Aorta (tissue), 5 donors: ENCODE results near the gene LRMDA. TPM values are rescaled to one million over a fixed set of nuclear protein-coding genes. Genes with fewer than 3 reads are reported as not detected.

Source experiments
- ATAC-seq: fragments of 200-7000 bp; cut with Tn5 transposase; one replicate; pipeline ENCODE4 v1.9.1; 2022; ENCODE audit warnings: moderate library complexity; ENCODE audit not compliant: low FRiP score
- DNase-seq, 2 donors: peaks; one replicate each; pipeline ENCODE4 v3.0.0-alpha.2; 2020
- H3K27ac ChIP-seq, 2 donors: one replicate each; pipeline ENCODE4 v1.5.1; 2013; ENCODE audit warnings: low read length in 2 of 2, mild to moderate bottlenecking in 2 of 2, moderate library complexity in 2 of 2, control low read depth in 1 of 2, inconsistent platforms in 1 of 2, low read depth in 1 of 2
- H3K27me3 ChIP-seq, 2 donors: one replicate each; pipeline ENCODE4 v1.6.1; 2013; ENCODE audit warnings: control low read depth in 1 of 2, low read length in 1 of 2, mild to moderate bottlenecking in 1 of 2, moderate library complexity in 1 of 2; ENCODE audit not compliant: insufficient read depth in 2 of 2, control insufficient read depth in 1 of 2
- H3K36me3 ChIP-seq, 2 donors: one replicate each; pipeline ENCODE4 v1.6.1; 2013; ENCODE audit warnings: control low read depth in 1 of 2, low read length in 1 of 2, mild to moderate bottlenecking in 1 of 2; ENCODE audit not compliant: insufficient read depth in 2 of 2, control insufficient read depth in 1 of 2
- H3K4me1 ChIP-seq, 2 donors: one replicate each; pipeline ENCODE4 v1.6.1; 2013; ENCODE audit warnings: low read length in 2 of 2, control low read depth in 1 of 2, mild to moderate bottlenecking in 1 of 2, moderate library complexity in 1 of 2; ENCODE audit not compliant: insufficient read depth in 2 of 2, control insufficient read depth in 1 of 2
- H3K4me3 ChIP-seq, 2 donors: one replicate each; pipeline ENCODE4 v1.5.1; 2013; ENCODE audit warnings: low read length in 2 of 2, control low read depth in 1 of 2, mild to moderate bottlenecking in 1 of 2
- H3K9me3 ChIP-seq: one replicate; pipeline ENCODE4 v1.6.1; 2013; ENCODE audit warnings: mild to moderate bottlenecking, low read length; ENCODE audit not compliant: control insufficient read depth
- WGBS, 2 donors: extraction: QIAGEN DNeasy Blood & Tissue Kit; methylation state at CpG; one replicate each; pipeline ENCODE4 v1.1.7; 2013; 5-methylcytosine and 5-hydroxymethylcytosine counted together
- intact Hi-C, 2 donors: fragments of 100-400 bp; cut with DNase I; formaldehyde crosslinking; loops; one replicate each; pipeline versions ENCODE4 v1.14.2 to v1.15.0; 2022
- polyA plus RNA-seq, 2 donors: library from polyadenylated mRNA; stranded (reverse); fragments of 200-250 nt; gene quantifications; one replicate each; pipeline ENCODE4 v1.2.3, GENCODE V29; 2013
- total RNA-seq, 2 donors: library from RNA; stranded (reverse); fragmentation: NEBNext Ultra II Directional; extraction: Animal tissue kit (Norgen Biotek cat#: 25700); gene quantifications; one replicate each; pipeline ENCODE4 v1.2.1, GENCODE V29; 2021
- donor health status: healthy with polysubstance abuse.
- donor health status: Bipolar disorder and iron deficiency.
- donor health status: DM: no; HTN: no; CAD: no.
- donor health status: DM: no; HTN: no; CAD: no.
- donor health status: DM: yes; HTN: yes; CAD: no.

Gene LRMDA
- total and polyA plus RNA-seq, 4 donors, result 7.4 to 25.7 (median 14.7) TPM

DNA sequence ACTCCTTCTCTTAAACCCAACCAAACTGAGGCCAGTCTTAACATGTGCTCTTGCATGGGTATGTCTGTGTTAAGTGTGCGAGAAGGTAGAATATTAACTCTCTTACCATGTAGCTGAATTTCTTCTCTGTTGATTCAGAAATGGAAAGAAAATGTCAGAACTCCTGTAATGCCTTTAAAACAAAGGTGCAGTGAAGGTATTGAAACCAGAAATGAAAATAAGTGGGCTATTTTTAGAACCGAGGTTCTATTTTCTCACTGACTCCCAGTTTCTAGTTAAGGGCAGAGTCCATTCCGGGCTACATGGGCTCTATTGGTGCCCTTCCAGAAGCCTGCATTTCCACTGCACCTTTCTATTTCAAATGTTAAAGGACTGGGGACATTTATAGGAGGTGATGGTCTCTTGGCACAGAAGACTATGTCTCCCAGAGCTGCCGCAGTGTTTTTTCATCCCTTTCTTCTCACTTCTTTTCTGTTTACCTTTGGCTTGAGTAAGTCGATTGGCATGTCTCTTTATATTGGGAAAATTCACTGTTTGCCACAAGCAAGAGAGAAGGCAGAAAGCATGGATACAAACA is 174.9 kb downstream of the LRMDA start:
- DNase-seq, result no peak
- 24 to 29% methylated on average over 5 of the region's 5 CpGs for WGBS, 2 donors
- Histone ChIP-seq H3K27me3 (no peaks in the 10 kb centered on the region), H3K27ac (peak overlapping the region in 1 of 2 donors; percentile 75), H3K9me3 (no peaks in the 10 kb centered on the region), H3K36me3 (no peaks in the 10 kb centered on the region), H3K4me1 (peaks cover 6 to 11% of the 10 kb centered on the region in 2 donors), H3K4me3 (no peak overlapping the region)
- ATAC-seq, result no peak
- intact Hi-C loops, result no loop called here

DNA sequence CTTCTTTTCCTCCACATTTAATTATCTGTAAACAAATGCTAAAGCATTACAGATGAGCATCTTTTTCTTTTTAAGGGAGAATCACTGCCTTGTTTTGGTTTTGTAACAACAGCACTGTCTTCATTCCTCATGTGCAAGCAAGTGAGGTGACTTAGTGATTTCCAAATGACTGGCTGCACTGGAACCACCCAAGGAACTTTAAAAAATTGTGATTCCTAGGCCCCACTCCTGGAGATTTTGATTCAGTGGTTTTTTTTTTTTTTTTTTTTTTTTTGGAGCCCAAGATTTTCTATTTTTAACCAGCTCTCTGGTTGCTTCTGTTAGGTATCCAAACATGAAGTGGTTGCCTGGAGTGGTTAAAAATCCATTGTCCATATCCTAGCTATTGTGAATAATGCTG is 176.2 kb downstream of the LRMDA start:
- Histone ChIP-seq H3K27ac (no peak overlapping the region), H3K4me1 (peaks cover 6 to 11% of the 10 kb centered on the region in 2 donors), H3K9me3 (no peaks in the 10 kb centered on the region), H3K27me3 (no peaks in the 10 kb centered on the region), H3K36me3 (no peaks in the 10 kb centered on the region), H3K4me3 (no peak overlapping the region)
- ATAC-seq (no peak), DNase-seq (no peak)
- intact Hi-C loops, result no loop called here

DNA sequence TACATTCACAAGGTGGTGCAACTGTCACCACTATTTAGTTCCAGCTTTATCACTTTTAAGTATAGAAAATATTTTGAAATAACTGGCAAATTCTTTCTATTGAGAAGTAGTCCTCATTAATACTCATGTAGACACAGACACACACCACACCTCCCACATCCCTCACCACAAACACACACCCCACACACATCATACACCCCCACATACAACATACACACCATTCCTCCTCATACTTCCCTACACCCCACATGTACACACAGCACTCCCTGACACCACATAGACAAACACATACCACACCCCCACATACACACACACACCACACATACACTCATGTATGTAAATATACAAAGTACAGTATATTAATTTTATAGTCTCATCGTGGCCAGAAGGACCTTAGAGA is 178.8 kb downstream of the LRMDA start:
- no peak overlapping the region for H3K4me3 ChIP-seq
- no peak overlapping the region for H3K27ac ChIP-seq
- intact Hi-C loops, result loop anchor here in 1 of 2 donors (5.0 kb wide), 1 partner anchor 203 kb away; no protein-coding TSS in a partner anchor
- ATAC-seq (no peak), DNase-seq (no peak)
- peaks cover 10 to 22% of the 10 kb centered on the region in 2 donors for H3K4me1 ChIP-seq
- no peaks in the 10 kb centered on the region for H3K9me3 ChIP-seq
- H3K36me3 ChIP-seq, result no peaks in the 10 kb centered on the region
- no peaks in the 10 kb centered on the region for H3K27me3 ChIP-seq
- WGBS, 2 donors, result 0 to 45% methylated on average over 1 of the region's 1 CpG

DNA sequence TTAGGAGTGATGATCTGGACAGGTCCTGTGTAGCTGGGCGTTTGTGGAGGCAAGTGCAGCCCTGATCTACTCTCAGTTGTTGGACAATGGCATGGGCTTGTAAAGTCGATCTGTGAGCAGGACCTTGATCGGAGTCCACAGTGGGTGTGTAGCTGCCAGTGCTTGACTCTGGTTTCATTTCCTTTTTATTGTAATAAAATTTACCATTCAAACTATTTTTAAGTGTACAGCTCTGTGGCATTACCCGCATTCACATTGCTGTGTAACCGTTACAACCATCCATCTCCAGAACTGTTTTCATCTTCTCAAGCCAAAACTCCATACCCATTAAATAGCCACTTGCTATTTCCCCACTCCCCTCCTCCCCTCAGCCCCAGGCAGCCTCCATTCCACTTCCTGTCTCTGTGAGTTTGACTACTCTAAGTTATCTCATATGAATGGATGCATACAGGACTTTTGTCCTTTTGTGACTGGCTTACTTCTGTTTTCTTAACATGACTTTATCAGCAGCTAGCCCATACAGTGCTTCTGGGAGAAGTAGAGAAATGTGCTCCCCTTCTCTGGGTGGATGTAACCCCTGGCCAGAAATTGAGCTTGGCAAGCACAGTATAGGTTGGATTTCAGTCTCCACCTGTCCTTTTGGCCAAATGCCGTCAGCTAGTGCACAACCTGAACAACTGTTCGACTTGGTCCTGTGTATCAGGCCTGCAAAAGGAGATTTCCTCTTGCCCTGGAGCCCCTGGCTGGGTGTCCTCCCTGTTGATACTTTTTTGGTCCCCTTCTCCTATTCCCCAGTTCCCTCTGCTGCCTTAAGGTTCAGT is 180.0 kb downstream of the LRMDA start:
- intact Hi-C loops, result loop anchor here in 1 of 2 donors (5.0 kb wide), 1 partner anchor 204 kb away; no protein-coding TSS in a partner anchor
- WGBS, 2 donors, result 90 to 92% methylated on average over 7 of the region's 7 CpGs
- Histone ChIP-seq H3K36me3 (no peaks in the 10 kb centered on the region), H3K4me1 (peaks cover 9 to 20% of the 10 kb centered on the region in 2 donors), H3K9me3 (no peaks in the 10 kb centered on the region), H3K27me3 (no peaks in the 10 kb centered on the region), H3K4me3 (no peak overlapping the region), H3K27ac (no peak overlapping the region)
- DNase-seq (no peak), ATAC-seq (no peak)

DNA sequence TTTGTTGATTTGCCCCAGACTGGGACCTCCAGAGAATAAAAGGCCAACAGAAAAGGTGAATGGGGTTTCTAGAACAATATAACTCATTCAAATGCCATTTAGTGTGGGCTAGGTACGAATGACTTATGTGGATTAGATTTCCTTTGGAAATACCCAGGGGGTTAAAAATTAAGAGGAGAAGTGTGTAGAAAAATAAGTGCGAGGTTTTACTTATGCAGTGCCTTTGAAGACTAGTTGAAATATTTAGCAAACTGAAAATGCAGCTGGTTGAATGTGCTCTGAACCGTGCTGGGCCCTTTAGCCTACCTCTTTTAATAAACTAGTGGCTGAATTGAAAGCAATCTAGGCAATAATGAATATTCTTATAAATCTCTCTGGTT is 180.6 kb downstream of the LRMDA start:
- Histone ChIP-seq H3K9me3 (no peaks in the 10 kb centered on the region), H3K27me3 (no peaks in the 10 kb centered on the region), H3K4me1 (peaks cover 4 to 19% of the 10 kb centered on the region in 2 donors), H3K36me3 (no peaks in the 10 kb centered on the region), H3K4me3 (no peak overlapping the region), H3K27ac (no peak overlapping the region)
- WGBS, 2 donors, result 75 to 81% methylated on average over 3 of the region's 3 CpGs
- intact Hi-C loops, result loop anchor here in 1 of 2 donors (5.0 kb wide), 1 partner anchor 205 kb away; no protein-coding TSS in a partner anchor
- DNase-seq (no peak), ATAC-seq (no peak)

DNA sequence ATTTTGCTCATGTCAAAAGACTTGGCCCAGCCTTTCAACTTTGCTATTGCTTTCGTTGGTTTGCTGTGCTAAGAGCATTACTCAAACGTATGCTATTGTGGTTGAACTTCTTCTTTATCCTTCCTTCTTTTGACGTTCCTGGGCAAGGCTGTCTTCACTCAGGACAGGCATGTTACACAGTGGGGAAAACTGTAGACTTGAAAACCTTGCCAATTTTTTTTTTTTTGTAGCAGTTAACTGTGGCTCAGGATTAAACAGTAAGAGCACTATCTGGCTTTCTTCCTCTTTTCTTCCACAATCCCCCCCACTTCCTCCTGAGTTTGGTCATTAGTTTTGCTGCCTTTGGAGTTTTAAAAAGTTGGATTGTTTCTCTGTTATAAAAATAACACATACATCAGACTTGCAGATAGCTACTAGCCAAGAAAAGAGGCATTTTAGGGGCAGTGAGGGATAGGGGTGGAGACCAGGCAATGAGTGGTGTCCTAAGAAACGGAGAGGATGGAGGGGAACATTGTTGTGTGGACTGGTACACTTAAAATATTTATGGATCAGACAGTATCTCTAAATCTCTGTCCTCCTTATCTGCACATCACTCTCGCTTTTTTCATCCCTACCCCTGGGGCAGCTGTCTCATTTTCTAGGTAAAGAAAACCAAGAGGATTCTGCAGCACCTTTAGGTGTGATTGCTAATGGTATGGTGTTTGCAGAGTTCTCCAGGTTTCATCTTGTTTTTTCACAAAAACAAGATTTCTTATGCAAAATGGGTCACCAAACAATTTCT is 181.7 kb downstream of the LRMDA start:
- 3 to 4% methylated on average over 5 of the region's 5 CpGs for WGBS, 2 donors
- Histone ChIP-seq H3K9me3 (no peaks in the 10 kb centered on the region), H3K27me3 (no peaks in the 10 kb centered on the region), H3K4me3 (no peak overlapping the region), H3K4me1 (peaks cover 4 to 14% of the 10 kb centered on the region in 2 donors), H3K27ac (no peak overlapping the region), H3K36me3 (no peaks in the 10 kb centered on the region)
- intact Hi-C loops, result loop anchor here in 1 of 2 donors (5.0 kb wide), 1 partner anchor 206 kb away; no protein-coding TSS in a partner anchor
- peak; percentile 45 for ATAC-seq
- no peak for DNase-seq

DNA sequence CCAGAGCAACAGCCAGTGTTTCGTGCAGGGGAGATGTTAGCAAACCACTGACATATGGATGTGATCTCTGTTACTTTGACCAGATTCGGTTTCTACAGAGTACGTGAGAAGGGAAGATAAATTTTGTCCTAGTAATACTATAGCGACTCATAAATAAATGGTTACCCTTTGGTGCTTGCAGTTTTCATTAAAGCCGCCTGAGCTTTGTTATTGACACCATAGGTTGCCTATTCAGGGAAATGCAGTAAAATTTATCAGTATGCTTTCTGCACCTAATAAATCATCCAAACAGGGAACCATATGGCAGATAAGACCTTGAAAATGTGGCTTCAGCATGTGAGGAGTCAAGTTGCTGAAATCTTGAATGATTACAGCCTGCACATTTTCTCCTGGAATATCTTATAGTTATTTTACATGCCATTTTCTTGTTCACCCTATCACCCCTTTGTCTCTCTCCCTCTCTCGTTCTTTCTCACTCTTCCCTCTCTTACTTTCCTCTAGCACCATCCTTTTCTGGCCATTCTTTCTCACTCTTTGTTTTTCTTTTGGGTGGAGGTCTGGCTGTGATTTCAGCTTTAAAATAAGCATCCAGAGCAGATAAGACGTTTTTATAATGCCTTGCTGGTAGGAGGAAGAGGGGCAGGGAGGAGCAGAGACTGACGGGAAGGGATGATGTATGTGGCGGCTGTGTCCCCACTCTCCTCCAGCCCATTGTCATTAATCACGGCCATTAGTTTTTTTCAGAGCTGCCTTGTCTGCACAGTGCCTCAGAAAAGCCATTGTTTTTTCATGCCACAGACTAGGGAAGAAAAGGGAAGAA is 182.5 kb downstream of the LRMDA start:
- no peak overlapping the region for H3K27ac ChIP-seq
- DNase-seq (no peak), ATAC-seq (no peak)

DNA sequence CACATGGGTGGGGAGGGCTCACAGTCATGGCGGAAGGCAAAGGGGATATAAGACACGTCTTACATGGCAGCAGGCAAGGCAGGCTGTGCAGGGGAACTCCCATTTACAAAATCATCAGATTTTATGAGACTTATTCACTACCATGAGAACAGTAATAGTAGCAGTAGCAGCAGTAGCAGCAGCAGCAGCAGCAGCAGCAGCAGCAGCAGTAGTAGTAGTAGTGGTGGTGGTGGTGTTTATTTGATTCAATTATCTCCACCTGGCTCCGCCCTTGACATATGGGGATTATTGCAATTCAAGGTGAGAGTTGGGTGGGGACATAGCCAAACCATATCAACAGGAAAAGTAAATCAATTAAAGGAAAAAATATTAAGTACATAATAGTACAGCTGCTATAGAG is 184.7 kb downstream of the LRMDA start:
- ATAC-seq (no peak), DNase-seq (no peak)
- Histone ChIP-seq H3K36me3 (no peaks in the 10 kb centered on the region), H3K9me3 (no peaks in the 10 kb centered on the region), H3K27me3 (no peaks in the 10 kb centered on the region), H3K4me1 (peaks cover 4 to 16% of the 10 kb centered on the region in 2 donors), H3K4me3 (no peak overlapping the region), H3K27ac (no peak overlapping the region)
- intact Hi-C loops, result no loop called here
- WGBS, 2 donors, result 93 to 97% methylated on average over 3 of the region's 3 CpGs

More for the DNA sequence above, 182.5 kb downstream of the LRMDA start:
- H3K36me3 ChIP-seq, result no peaks in the 10 kb centered on the region
- H3K4me3 ChIP-seq, result no peak overlapping the region
- H3K4me1 ChIP-seq, result peaks cover 4 to 14% of the 10 kb centered on the region in 2 donors
- 7 to 13% methylated on average over 10 of the region's 10 CpGs for WGBS, 2 donors
- no peaks in the 10 kb centered on the region for H3K27me3 ChIP-seq
- intact Hi-C loops, result loop anchor here in 1 of 2 donors (5.0 kb wide), 1 partner anchor 207 kb away; no protein-coding TSS in a partner anchor
- no peaks in the 10 kb centered on the region for H3K9me3 ChIP-seq
